VCaP (cell line): ENCODE measurements around the gene TTYH3.

Experiments used
- H3K27ac ChIP-seq: fragments of 450-650 bp; 2 replicates; pipeline ENCODE4 v1.5.1; 2017
- TF ChIP-seq, protein P1 (sequence below): fragments of 450-650 bp; conservative IDR thresholded peaks from 2 replicates; pipeline ENCODE4 v1.5.1; 2017; ENCODE audit warnings: mild to moderate bottlenecking, moderate library complexity

Gene TTYH3

GRCh38 chr7:2635148-2635668 lies 3.4 kb downstream of the TTYH3 start:
- no peak overlapping the region for H3K27ac ChIP-seq
- TF ChIP-seq, protein P1, sequence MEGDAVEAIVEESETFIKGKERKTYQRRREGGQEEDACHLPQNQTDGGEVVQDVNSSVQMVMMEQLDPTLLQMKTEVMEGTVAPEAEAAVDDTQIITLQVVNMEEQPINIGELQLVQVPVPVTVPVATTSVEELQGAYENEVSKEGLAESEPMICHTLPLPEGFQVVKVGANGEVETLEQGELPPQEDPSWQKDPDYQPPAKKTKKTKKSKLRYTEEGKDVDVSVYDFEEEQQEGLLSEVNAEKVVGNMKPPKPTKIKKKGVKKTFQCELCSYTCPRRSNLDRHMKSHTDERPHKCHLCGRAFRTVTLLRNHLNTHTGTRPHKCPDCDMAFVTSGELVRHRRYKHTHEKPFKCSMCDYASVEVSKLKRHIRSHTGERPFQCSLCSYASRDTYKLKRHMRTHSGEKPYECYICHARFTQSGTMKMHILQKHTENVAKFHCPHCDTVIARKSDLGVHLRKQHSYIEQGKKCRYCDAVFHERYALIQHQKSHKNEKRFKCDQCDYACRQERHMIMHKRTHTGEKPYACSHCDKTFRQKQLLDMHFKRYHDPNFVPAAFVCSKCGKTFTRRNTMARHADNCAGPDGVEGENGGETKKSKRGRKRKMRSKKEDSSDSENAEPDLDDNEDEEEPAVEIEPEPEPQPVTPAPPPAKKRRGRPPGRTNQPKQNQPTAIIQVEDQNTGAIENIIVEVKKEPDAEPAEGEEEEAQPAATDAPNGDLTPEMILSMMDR: no peak

DNA sequence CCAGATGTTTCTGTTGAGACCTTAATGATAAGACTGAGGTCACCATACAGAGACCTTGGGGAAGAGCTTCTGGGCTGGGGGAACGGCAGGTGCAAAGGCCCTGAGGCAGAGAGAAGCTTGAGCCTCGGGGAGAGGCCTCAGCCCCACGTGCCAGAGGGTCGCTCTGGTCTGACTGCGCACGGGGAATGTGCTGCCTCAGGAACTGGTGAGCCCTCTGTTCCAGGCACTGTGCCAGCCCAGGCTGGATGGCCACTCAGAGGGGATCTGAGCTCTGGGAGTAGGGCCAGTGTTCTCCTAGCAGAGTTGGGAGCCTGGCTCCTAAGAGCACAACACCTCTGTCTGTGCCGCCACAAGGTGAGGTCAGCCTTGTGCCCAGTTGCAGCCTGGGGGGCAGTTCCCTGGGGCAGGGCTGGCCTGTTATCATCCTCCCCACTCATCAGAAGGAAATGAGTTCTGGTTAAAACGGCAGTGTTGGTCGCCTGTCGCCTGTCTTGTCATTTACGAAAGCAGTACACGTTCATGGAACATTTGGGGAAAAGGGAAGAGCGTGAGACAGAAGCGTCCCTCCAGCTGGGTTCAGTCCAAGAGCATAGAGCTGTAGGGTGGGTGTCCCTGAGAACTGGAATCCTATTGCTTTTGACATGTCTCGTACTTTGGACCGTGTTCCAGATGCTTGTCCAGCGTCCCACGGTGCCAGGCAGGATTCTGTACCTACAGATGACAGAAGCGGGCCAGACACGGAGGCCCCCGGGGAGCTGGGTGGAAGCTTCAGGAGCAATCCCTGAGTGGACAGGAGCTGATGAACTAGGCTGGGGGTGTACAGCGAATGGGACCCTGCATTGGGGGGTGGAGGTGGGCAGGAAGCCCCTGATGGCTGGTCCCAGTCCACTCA lies 4.3 kb downstream of the TTYH3 start:
- no peak overlapping the region for H3K27ac ChIP-seq
- TF ChIP-seq, protein P1: no peak

GRCh38 chr7:2637066-2637471 lies 5.3 kb downstream of the TTYH3 start:
- TF ChIP-seq, protein P1: no peak
- no peak overlapping the region for H3K27ac ChIP-seq

- TF ChIP-seq, protein P1: no peak
- no peak overlapping the region for H3K27ac ChIP-seq
These were observed 5.9 kb downstream of the TTYH3 start for GRCh38 chr7:2637505-2638223.

DNA sequence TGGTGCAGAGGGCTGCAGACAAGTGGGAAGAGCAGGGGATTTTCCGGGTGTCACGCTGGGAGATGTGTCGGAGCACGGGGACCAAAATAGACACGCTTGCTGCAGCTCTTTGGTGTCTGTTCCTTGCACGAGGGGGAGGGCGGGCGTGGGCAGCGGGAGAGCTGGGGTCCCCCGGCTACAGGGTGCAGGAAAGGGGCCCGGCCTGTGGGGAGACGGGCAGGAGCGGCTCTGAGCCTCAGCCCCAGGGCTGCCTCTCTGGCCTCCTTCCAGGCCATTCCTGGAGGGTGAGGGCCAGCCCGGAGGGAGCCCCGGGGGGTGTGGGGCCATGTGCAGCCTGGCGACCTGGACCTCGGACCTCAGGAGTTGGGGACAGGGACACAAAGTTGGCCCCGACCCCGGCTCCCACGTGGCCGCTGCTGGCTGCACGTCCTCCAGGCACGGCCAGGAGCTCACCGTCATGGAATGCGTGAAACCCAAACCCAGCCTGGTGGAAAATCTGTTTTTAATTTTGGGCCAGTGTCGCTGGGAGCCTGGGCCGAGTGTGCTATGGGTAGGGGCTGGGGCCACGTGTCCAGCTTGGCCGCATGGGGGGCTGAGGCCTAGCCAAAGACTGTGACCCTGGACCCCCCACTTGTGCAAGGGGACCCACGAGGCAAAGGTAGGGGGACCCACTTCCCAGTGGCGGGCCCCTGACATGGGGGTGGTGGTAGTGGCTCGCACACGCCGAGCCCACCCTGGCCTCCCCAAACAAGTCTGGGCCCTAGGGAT lies 6.6 kb downstream of the TTYH3 start:
- no peak overlapping the region for H3K27ac ChIP-seq
- TF ChIP-seq, protein P1: no peak

GRCh38 chr7:2639181-2639681 lies 7.4 kb downstream of the TTYH3 start:
- no peak overlapping the region for H3K27ac ChIP-seq

More at GRCh38 chr7:2639181-2639681, 7.4 kb downstream of the TTYH3 start:
- TF ChIP-seq, protein P1: no peak
